H9 (cell line): Measurements from ENCODE around the gene DHRS7B. TPM values are rescaled to one million over a fixed set of nuclear protein-coding genes. Genes with fewer than 3 reads are reported as not detected.

Experiments used
- DNase-seq: peaks from one replicate; pipeline ENCODE4 v3.0.0-alpha.2; 2017
- H2AFZ ChIP-seq: one replicate; pipeline ENCODE4 v1.6.1; 2013; ENCODE audit warnings: mild to moderate bottlenecking, low read length, control low read depth, moderate library complexity
- H2AK5ac ChIP-seq: 2 replicates; pipeline ENCODE4 v1.6.1; 2013; ENCODE audit warnings: low read length, control low read depth, mixed read lengths; ENCODE audit not compliant: insufficient read length
- H2BK120ac ChIP-seq: one replicate; pipeline ENCODE4 v1.6.1; 2013; ENCODE audit warnings: low read depth, mild to moderate bottlenecking, low read length, control low read depth, inconsistent platforms; ENCODE audit not compliant: poor library complexity, severe bottlenecking
- H2BK12ac ChIP-seq: 2 replicates; pipeline ENCODE4 v1.6.1; 2013; ENCODE audit warnings: low read length, control low read depth, mixed read lengths, low read depth; ENCODE audit not compliant: insufficient read length
- H2BK15ac ChIP-seq: 2 replicates; pipeline ENCODE4 v1.6.1; 2013; ENCODE audit warnings: low read depth, low read length, control low read depth
- H2BK20ac ChIP-seq: one replicate; pipeline ENCODE4 v1.6.1; 2013; ENCODE audit warnings: low read depth, mild to moderate bottlenecking, low read length, control low read depth, inconsistent platforms; ENCODE audit not compliant: poor library complexity, severe bottlenecking
- H2BK5ac ChIP-seq: 2 replicates; pipeline ENCODE4 v1.6.1; 2013; ENCODE audit warnings: low read length, control low read depth, mixed read lengths; ENCODE audit not compliant: insufficient read length
- H3K14ac ChIP-seq: 2 replicates; pipeline ENCODE4 v1.6.1; 2013; ENCODE audit warnings: low read length, control low read depth; ENCODE audit not compliant: insufficient read depth
- H3K18ac ChIP-seq: 2 replicates; pipeline ENCODE4 v1.6.1; 2013; ENCODE audit warnings: low read depth, mild to moderate bottlenecking, mixed read lengths, low read length, control low read depth; ENCODE audit not compliant: insufficient read length
- H3K23ac ChIP-seq: 2 replicates; pipeline ENCODE4 v1.6.1; 2013; ENCODE audit warnings: low read length, control low read depth, mixed read lengths, low read depth; ENCODE audit not compliant: insufficient read length
- H3K23me2 ChIP-seq: 2 replicates; pipeline ENCODE4 v1.6.1; 2013; ENCODE audit warnings: low read depth, mild to moderate bottlenecking, mixed read lengths, low read length, control low read depth; ENCODE audit not compliant: insufficient read length, poor library complexity, severe bottlenecking
- H3K27ac ChIP-seq: 2 replicates; pipeline ENCODE4 v1.5.1; 2013; ENCODE audit warnings: low read length, control low read depth, mixed read lengths, low read depth; ENCODE audit not compliant: insufficient read length
- H3K27me3 ChIP-seq: 2 replicates; pipeline ENCODE4 v1.6.1; 2013; ENCODE audit warnings: low read length, control low read depth, inconsistent platforms; ENCODE audit not compliant: insufficient read depth
- H3K4ac ChIP-seq: 2 replicates; pipeline ENCODE4 v1.6.1; 2013; ENCODE audit warnings: low read depth, mild to moderate bottlenecking, control low read depth, inconsistent platforms, low read length, moderate library complexity
- H3K4me1 ChIP-seq: 2 replicates; pipeline ENCODE4 v1.6.1; 2013; ENCODE audit warnings: low read length, control low read depth, inconsistent platforms; ENCODE audit not compliant: insufficient read depth
- H3K4me2 ChIP-seq: 2 replicates; pipeline ENCODE4 v1.6.1; 2013; ENCODE audit warnings: low read length, control low read depth, mixed read lengths; ENCODE audit not compliant: insufficient read length, insufficient read depth
- H3K56ac ChIP-seq: 2 replicates; pipeline ENCODE4 v1.6.1; 2013; ENCODE audit warnings: low read depth, mild to moderate bottlenecking, mixed read lengths, low read length, control low read depth; ENCODE audit not compliant: insufficient read length
- H3K79me1 ChIP-seq: 2 replicates; pipeline ENCODE4 v1.6.1; 2013; ENCODE audit warnings: low read depth, mild to moderate bottlenecking, moderate library complexity, low read length, control low read depth, inconsistent platforms; ENCODE audit not compliant: insufficient read depth, poor library complexity, severe bottlenecking
- H3K79me2 ChIP-seq: 2 replicates; pipeline ENCODE4 v1.6.1; 2013; ENCODE audit warnings: low read length, control low read depth, inconsistent platforms; ENCODE audit not compliant: insufficient read depth
- H3K9ac ChIP-seq: 2 replicates; pipeline ENCODE4 v1.6.1; 2013; ENCODE audit warnings: low read length, control low read depth, mixed read lengths; ENCODE audit not compliant: insufficient read length; ENCODE audit errors: extremely low read depth
- H3K9me3 ChIP-seq: one replicate; pipeline ENCODE4 v1.6.1; 2013; ENCODE audit warnings: low read depth, low read length, inconsistent platforms; ENCODE audit not compliant: control insufficient read depth
- H3T11ph ChIP-seq: one replicate; pipeline ENCODE4 v1.6.1; 2013; ENCODE audit warnings: mild to moderate bottlenecking, low read length, control low read depth, inconsistent platforms
- H4K20me1 ChIP-seq: one replicate; pipeline ENCODE4 v1.6.1; 2013; ENCODE audit not compliant: control insufficient read depth, insufficient read length, insufficient read depth
- H4K5ac ChIP-seq: 2 replicates; pipeline ENCODE4 v1.6.1; 2013; ENCODE audit warnings: low read depth, mild to moderate bottlenecking, mixed read lengths, low read length, control low read depth; ENCODE audit not compliant: insufficient read length
- H4K8ac ChIP-seq: replicated peaks from 2 replicates; pipeline ENCODE4 v1.6.1; 2013; ENCODE audit warnings: low read length, control low read depth, mixed read lengths, low read depth; ENCODE audit not compliant: insufficient read length
- H4K91ac ChIP-seq: 2 replicates; pipeline ENCODE4 v1.6.1; 2013; ENCODE audit warnings: low read depth, mild to moderate bottlenecking, moderate library complexity, mixed read lengths, low read length, control low read depth; ENCODE audit not compliant: insufficient read length
- H3K27ac Mint-ChIP-seq, 3 experiments: 2 replicates in 2 of 3; 3 replicates in 1 of 3; pipeline ENCODE4 v1.8.0; 2020 to 2021; ENCODE audit warnings: mixed read lengths in 3 of 3, mild to moderate bottlenecking in 1 of 3, moderate library complexity in 1 of 3
- H3K27me3 Mint-ChIP-seq: 2 replicates; pipeline ENCODE4 v1.8.0; 2021; ENCODE audit warnings: low read depth, mild to moderate bottlenecking, moderate library complexity, mixed read lengths
- H3K36me3 Mint-ChIP-seq, 3 experiments: 2 replicates in 2 of 3; 3 replicates in 1 of 3; pipeline ENCODE4 v1.8.0; 2020 to 2021; ENCODE audit warnings: low read depth in 3 of 3, mixed read lengths in 3 of 3; ENCODE audit not compliant: insufficient read depth in 1 of 3
- H3K4me1 Mint-ChIP-seq, 2 experiments: 2 replicates each; pipeline ENCODE4 v1.8.0; 2020; ENCODE audit warnings: mixed read lengths in 2 of 2
- H3K4me3 Mint-ChIP-seq, 2 experiments: 2 replicates in 1 of 2; 3 replicates in 1 of 2; pipeline ENCODE4 v1.8.0; 2020 to 2021; ENCODE audit warnings: mild to moderate bottlenecking in 2 of 2, mixed read lengths in 2 of 2, moderate library complexity in 1 of 2
- H3K9me3 Mint-ChIP-seq, 2 experiments: 2 replicates in 1 of 2; 3 replicates in 1 of 2; pipeline ENCODE4 v1.8.0; 2020; ENCODE audit warnings: mild to moderate bottlenecking in 2 of 2, mixed read lengths in 2 of 2, moderate library complexity in 1 of 2
- WGBS: extraction: QIAGEN DNeasy Blood & Tissue Kit; methylation state at CpG from one replicate; pipeline ENCODE4 v1.1.7; 2013; ENCODE audit warnings: missing lambda C conversion rate, low lambda C conversion rate, mixed read lengths; ENCODE audit not compliant: insufficient read length; ENCODE audit errors: extremely low coverage; 5-methylcytosine and 5-hydroxymethylcytosine counted together
- total RNA-seq: library from RNA; stranded (reverse); gene quantifications from 2 replicates; pipeline ENCODE4 v1.2.1, GENCODE V29; 2021
- TF ChIP-seq, protein P1 (sequence below): fragments of 200-600 bp; sonication (generic); conservative IDR thresholded peaks from 3 replicates; pipeline ENCODE4 v1.8.0; 2021; ENCODE audit warnings: antibody characterized with exemption, mild to moderate bottlenecking

The DHRS7B gene
- total RNA-seq, 1 experiment from 2014 or later = 20.3 TPM

DNA sequence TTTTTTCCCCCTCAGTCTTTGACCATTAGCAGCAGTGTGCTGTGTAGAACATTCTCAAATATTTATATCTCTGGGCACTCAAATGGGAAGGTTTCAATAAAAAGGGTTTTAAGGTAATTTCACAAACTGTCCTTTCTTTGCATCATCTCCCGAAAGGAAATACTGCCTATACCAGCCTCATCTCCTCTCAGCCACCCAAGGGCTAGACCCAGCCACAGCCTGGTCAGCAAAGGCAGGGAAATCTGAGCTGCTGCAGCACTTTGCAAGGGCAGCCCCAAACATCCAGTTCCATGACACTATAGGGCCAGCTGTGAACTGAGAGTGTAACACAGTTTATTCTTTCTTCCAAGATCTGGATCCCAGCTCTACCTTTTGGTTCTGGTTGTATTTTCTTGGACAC is 58.3 kb downstream of the DHRS7B start:
- Histone ChIP-seq H2AK5ac (no peak overlapping the region), H3K79me2 (no peaks in the 10 kb centered on the region), H2AFZ (no peak overlapping the region), H3K18ac (no peak overlapping the region), H2BK12ac (no peak overlapping the region), H3K27me3 (no peaks in the 10 kb centered on the region), H3K56ac (no peak overlapping the region), H3T11ph (no peak overlapping the region), H3K23ac (no peak overlapping the region), H4K5ac (no peak overlapping the region), H2BK15ac (no peak overlapping the region), H3K4me2 (no peak overlapping the region), H4K20me1 (no peaks in the 10 kb centered on the region), H4K91ac (no peak overlapping the region), H3K27ac (no peak overlapping the region), H2BK5ac (no peak overlapping the region), H3K14ac (no peak overlapping the region), H3K23me2 (no peaks in the 10 kb centered on the region), H3K79me1 (no peaks in the 10 kb centered on the region), H3K9ac (no peak overlapping the region), H3K4me1 (peaks cover 4% of the 10 kb centered on the region; the same call in 1 of the 2 replicates), H2BK20ac (no peak overlapping the region), H3K9me3 (no peaks in the 10 kb centered on the region), H2BK120ac (no peak overlapping the region), H3K4ac (no peak overlapping the region), H4K8ac (no peak overlapping the region)
- DNase-seq = no peak
- no CpG with 5 or more reads among the region's 1 CpG for WGBS
- no peaks in the 10 kb centered on the region for H3K9me3 Mint-ChIP-seq
- no peaks in the 10 kb centered on the region for H3K4me1 Mint-ChIP-seq
- H3K36me3 Mint-ChIP-seq = peaks cover 2 to 32% (median 20%) of the 10 kb centered on the region in 3 experiments; a peak in 6 of 7 replicates
- no peaks in the 10 kb centered on the region; the same call in 1 of the 2 replicates for H3K27me3 Mint-ChIP-seq
- TF ChIP-seq, protein P1, sequence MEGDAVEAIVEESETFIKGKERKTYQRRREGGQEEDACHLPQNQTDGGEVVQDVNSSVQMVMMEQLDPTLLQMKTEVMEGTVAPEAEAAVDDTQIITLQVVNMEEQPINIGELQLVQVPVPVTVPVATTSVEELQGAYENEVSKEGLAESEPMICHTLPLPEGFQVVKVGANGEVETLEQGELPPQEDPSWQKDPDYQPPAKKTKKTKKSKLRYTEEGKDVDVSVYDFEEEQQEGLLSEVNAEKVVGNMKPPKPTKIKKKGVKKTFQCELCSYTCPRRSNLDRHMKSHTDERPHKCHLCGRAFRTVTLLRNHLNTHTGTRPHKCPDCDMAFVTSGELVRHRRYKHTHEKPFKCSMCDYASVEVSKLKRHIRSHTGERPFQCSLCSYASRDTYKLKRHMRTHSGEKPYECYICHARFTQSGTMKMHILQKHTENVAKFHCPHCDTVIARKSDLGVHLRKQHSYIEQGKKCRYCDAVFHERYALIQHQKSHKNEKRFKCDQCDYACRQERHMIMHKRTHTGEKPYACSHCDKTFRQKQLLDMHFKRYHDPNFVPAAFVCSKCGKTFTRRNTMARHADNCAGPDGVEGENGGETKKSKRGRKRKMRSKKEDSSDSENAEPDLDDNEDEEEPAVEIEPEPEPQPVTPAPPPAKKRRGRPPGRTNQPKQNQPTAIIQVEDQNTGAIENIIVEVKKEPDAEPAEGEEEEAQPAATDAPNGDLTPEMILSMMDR = no peak
- H3K4me3 Mint-ChIP-seq = no peak overlapping the region
- no peak overlapping the region for H3K27ac Mint-ChIP-seq
